Head of caudate nucleus (tissue), 42 donors: ENCODE results near the gene RAPGEF6.
"Not testable (repeated sequence)": the region's sequence is repeated elsewhere in the genome, so short reads cannot be mapped to it uniquely, and the experiment has no call there.

Source experiments
- DNase-seq, 42 donors: peaks; one replicate each; pipeline versions ENCODE4 v3.0.0 to v3.0.0-alpha.2; 2020 to 2021; ENCODE audit warnings: mixed read lengths in 7 of 42
- intact Hi-C: fragments of 100-400 bp; cut with DNase I; formaldehyde crosslinking; loops from one replicate; pipeline ENCODE4 v1.15.0; 2022

Gene RAPGEF6, protein sequence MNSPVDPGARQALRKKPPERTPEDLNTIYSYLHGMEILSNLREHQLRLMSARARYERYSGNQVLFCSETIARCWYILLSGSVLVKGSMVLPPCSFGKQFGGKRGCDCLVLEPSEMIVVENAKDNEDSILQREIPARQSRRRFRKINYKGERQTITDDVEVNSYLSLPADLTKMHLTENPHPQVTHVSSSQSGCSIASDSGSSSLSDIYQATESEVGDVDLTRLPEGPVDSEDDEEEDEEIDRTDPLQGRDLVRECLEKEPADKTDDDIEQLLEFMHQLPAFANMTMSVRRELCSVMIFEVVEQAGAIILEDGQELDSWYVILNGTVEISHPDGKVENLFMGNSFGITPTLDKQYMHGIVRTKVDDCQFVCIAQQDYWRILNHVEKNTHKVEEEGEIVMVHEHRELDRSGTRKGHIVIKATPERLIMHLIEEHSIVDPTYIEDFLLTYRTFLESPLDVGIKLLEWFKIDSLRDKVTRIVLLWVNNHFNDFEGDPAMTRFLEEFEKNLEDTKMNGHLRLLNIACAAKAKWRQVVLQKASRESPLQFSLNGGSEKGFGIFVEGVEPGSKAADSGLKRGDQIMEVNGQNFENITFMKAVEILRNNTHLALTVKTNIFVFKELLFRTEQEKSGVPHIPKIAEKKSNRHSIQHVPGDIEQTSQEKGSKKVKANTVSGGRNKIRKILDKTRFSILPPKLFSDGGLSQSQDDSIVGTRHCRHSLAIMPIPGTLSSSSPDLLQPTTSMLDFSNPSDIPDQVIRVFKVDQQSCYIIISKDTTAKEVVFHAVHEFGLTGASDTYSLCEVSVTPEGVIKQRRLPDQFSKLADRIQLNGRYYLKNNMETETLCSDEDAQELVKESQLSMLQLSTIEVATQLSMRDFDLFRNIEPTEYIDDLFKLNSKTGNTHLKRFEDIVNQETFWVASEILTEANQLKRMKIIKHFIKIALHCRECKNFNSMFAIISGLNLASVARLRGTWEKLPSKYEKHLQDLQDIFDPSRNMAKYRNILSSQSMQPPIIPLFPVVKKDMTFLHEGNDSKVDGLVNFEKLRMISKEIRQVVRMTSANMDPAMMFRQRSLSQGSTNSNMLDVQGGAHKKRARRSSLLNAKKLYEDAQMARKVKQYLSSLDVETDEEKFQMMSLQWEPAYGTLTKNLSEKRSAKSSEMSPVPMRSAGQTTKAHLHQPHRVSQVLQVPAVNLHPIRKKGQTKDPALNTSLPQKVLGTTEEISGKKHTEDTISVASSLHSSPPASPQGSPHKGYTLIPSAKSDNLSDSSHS (N-terminal part only)

DNA sequence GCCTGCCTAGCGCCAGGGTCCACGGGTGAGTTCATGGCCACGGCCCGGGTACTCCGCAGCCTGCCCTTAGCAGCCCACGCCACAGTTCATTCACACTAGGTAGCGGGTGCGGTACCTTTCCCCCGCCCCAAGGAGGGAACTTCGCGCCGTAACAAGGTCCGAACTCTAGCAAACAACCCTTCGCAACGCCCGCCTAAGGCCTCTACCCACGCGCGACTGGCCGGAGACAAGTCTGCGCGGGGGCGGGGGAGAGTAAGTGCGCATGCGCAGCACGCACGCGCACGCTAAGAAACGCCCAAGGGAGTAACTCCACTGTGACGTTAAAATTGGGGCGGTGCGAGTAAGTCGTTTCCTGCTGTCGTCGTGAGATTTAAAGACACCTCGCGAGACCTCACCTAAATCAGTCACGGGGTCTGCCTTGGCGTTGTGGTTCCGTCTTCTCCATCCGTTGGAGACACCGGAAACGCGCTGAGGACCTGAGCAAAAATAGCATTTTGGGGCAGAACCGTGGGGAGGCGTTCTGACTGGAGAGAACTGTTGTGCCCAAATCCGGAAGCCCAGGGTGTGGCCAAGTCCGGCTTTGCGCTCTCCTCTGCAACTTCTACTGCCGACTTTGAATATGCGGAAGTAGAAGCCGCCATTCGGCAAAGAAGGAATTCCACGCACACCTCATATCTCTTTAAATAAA is at the start of gene RAPGEF6:
Gene RAPGEF6 (minus strand): TSS at position 234 of the 688 bp plus-strand sequence. CDS start 199 bp downstream, at position 35.
- DNase-seq: peak; percentile 90 to 99 (median 97)
- intact Hi-C loops: loop anchor here (2.0 to 10.0 kb wide), 2 partner anchors 162 to 370 kb away; partner anchors contain the start of gene FNIP1

DNA sequence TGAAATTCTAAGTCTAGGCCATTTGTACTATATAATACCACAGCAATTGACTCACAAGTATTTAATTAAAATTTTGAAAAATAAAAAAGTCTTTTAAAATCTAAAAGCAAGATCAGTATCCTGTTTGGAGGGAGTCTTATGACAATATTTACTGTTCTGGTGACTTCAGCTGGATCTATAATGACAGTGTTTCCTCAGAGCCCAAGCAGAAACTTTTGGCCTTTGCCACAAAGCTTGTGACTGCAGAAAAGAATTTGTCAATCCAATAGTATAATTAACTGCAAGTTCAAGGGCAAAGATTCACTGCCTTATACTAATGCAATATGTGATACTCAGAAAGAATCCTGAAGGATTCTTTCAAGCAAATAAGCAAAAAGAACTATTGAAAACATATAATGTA is 49.6 kb upstream of the RAPGEF6 start:
- intact Hi-C loops: no loop called here

DNA sequence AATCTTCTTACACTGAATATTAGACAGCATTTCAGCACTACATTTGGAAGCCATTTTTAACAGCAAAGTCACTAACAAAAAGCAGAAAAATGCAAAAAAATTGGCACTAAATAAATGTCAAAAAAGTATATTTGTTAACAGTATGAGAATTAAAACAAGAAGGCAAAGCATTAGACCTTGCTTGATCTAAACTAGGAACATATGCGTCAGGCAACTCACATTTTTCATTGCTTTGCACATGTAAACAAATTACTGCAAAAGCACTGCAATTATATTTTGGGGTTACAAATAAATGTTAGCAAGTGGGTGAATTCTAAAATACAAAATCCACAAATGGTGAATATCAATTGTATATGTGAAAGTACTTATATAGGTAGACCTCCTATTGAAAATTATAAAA is 49.0 kb upstream of the RAPGEF6 start:
- intact Hi-C loops: no loop called here
- DNase-seq: no peak

More for the DNA sequence above, 49.6 kb upstream of the RAPGEF6 start:
- DNase-seq: no peak

DNA sequence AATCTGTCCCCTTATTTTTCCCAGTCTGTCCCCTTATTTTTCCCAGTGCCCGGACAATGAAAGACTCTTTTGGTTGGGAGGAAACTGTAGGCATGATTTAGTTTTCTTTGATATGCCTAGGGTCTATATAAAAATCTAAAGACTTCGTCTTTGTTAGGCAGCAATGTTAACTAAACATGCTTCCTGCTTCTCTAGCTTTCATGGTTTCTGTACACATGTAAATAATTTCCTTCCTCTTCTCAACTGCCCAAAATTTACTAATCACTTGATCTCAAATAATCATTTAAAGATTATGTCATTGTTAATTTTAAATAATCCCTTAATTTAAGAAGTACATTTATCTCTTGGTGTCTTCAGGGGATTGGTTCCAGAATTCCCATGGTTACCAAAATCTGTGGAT is 47.8 kb upstream of the RAPGEF6 start:
- DNase-seq: no peak
- intact Hi-C loops: no loop called here

DNA sequence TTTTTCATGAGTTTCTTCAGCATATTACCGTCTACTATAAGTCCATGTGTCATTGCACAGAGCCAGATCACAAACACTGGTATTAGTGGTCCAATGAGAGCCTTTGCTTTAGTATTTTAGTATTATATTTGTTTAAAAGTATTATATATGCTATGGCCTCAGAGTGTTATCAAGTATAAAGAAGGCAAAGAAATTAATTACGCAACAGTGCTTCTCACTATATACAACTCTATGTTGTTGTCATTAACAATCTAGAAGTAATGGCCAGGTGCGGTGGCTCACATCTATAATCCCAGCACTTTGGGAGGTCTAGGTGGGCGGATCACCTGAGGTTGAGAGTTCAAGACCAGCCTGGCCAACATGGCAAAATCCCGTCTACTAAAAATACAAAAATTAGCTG is 47.1 kb upstream of the RAPGEF6 start:
- no peak for DNase-seq
- intact Hi-C loops: no loop called here

DNA sequence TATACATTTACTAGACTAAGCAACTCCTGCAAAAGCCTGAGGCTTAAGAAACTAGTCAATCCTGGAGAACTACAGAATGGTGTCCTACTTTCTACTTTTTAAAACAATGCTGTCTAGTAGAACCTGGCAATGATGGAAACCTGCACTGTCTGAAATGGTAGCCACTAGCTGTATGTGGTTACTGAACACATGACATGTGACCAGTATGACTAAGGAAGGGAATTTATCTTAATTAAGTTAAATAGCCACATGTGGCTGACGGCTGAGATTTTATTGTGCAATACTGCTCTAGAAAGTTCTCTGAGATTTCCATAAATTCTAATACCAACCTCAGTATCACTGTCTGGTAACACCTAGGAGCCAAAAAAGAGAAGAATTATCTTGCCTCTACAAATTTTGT is 44.9 kb upstream of the RAPGEF6 start:
- no peak for DNase-seq
- intact Hi-C loops: no loop called here

DNA sequence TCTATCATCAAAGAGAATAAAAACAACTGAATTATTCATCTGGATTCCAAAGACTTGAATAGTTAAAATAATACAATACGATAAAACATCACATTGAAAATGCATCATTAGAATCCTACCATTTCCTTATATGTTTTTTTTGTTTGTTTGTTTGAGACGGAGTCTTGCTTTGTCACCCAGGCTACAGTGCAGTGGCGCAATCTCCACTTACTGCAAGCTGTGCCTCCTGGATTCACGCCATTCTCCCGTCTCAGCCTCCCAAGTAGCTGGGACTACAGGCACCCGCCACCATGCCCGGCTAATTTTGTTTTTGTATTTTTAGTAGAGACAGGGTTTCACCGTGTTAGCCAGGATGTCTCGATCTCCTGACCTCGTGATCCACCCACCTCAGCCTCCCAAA is 43.2 kb upstream of the RAPGEF6 start:
- intact Hi-C loops, DNase-seq: not testable (repeated sequence)

DNA sequence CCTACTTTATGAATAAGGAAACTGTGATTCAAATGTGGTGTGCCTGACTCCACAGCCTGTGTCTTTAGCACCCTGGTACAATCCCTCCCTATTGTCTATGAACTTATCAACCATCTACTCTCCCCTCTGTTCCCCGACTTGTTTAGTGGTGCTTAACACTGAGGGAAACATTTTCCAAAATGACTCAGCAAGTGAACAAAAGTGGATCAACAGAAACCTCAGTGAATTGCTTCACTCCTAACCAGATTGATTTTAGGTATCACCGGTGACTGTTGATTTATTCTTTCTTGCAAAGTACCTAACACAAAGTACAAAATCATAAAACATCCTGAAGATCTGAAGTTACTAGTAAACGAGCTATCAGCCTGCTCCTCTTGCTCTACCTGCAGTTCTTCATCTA is 42.1 kb upstream of the RAPGEF6 start:
- intact Hi-C loops: no loop called here
- DNase-seq: no peak

DNA sequence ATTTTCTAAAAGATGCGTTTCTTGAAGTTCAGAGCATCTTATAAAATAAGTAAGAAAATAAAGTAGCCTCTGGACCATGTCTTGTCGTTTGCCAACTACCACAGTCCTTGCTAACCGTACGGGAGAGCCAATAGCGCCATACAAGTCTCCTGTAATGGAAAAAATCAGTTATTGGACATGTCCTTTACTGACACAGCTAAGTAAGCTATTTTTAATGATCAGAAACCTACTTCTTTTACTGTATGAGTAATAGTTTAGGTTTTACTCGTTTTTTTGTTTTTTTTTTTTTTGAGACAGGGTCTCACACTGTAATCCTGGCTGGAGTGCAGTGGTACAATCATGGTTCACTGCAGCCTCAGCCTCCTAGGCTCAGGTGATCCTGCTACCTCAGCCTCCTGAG is 37.7 kb upstream of the RAPGEF6 start:
- no peak for DNase-seq
- intact Hi-C loops: no loop called here

DNA sequence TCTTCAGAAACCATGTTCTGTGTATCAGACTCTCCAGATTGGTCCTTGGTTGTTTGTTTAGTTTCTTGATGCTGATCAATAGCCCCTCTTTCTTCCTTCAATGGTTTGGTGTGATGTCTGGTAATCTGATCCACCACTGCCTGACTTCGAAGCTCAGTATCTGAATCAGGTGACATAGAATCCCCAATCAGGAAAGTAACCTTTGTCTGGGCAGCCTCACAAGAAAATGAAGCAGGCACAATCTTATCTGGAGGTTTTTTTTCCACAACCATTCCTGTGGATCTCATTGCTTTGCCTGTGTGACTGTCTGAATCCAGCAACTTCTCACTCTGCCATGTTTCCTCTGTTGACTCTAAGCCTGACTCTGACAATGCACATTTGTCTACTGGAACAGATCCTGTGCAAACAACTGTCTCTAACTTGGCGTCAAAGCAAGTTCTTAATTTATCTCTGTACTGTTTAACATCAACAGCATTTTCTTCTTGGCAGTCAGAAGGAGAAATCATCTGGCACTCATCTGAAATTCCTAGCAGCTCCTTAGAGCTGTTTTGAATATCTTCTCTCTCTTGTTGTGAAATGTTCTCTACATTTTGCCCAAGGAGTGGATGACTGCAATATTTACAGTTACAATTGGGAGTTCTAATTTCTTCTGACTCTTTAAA is 37.1 kb upstream of the RAPGEF6 start:
- peak in 15 of 42 donors; percentile 12 to 72 (median 28) for DNase-seq
- intact Hi-C loops: no loop called here

DNA sequence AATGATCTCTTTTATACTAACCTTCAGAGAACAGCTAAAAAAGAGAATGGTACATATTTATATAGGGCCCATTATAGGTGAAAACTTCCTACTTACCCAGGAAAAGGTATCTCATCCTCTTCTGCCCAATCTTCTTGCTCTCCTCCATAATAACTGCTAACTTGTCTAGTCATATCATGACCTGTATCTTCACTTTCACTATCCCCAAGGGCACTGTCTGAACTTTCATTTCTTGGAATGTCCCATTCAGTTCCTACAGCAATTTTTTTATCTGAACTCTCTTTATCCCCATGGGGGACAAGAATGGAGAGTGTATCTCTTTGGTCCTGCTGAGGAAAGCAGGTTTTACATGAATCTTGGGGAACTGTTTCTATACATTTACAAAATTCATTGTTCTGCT is 36.4 kb upstream of the RAPGEF6 start:
- no peak for DNase-seq
- intact Hi-C loops: no loop called here

DNA sequence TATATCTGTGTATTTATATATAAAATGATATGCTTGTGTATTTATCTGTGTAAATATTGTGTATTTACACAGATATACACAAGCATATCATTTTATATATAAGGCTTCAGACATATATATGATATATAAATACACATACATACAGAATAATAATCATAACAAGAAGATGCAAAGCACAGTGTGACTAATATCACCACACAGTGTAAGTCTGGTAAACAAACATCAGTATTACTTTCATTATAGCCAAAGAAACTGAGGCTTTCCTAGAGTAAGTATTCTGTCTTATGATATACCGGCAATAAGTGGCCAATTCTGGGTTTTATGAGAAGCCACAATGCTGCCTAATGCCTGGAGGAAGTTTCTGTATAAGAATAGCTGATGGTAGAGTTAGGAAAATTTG is 29.9 kb upstream of the RAPGEF6 start:
- DNase-seq: no peak
- intact Hi-C loops: no loop called here

DNA sequence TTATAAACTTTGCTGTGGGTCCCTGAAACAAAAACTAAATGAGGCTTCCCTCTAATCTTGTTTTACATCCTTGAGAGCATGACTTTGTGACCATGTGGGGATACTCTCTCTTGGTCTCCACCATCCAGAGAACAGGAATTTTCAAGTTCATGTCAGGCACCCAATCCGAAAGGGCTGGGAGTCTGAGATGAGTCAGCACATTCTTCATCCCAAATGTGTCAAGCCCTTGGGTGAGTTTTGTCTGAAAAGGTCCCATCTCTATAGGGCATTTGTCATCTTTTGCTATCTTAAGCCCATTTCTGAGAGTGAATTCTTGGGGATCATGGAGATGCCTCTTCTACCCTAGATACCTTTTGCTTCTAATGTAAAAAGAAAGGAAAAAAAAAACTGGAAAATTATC is 26.9 kb upstream of the RAPGEF6 start:
- intact Hi-C loops: no loop called here
- no peak for DNase-seq

DNA sequence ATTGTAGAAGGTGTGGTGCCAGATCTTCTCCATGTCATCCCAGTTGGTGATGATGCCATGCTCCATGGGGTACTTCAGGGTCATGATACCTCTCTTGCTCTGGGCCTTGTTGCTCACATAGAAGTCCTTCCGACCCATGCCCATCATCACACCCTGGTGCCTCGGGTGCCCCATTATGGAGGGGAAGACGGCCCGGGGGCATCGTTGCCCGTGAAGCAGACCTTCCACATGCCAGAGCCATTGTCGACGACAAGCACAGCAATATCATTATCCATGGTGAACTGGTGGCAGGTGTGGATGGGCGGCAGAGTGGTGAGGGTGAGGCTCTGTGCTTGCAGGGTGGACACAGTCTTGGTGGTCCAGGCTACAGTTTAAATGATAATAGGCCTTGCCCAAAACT is 24.8 kb upstream of the RAPGEF6 start:
- intact Hi-C loops: no loop called here
- no peak for DNase-seq

DNA sequence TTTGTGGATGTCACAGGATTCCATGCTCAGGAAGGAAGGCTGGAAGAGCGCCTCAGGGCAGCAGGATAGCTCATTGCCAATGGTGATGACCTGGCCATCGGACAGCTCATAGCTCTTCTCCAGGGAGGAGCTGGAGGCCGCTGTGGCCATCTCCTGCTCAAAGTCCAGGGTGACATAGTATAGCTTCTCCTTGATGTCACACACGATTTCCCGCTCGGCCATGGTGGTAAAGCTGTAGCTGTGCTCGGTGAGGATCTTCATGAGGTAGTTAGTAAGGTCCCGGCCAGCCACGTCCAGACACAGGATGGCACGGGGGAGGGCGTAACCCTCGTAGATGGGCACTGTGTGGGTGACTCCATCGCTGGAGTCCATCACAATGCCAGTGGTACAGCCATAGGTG is 24.3 kb upstream of the RAPGEF6 start:
- no peak for DNase-seq
- intact Hi-C loops: no loop called here

DNA sequence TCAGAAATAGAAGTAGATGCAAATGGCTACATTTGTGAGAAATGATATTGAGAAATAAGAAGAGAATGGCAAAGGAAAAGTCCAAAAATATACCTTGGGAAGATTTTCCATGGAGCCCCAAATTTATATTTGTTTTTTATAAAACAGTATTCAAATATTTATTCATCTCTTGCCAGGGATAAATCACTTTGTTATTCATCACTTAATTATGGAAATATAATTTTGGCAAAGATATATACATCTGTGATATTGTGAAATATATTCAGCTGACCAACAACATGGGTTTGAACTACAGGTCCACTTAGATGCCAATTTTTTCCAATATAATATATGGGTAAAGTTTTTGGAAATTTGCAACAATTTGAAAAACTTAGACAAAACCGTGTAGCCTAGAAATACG is 19.7 kb upstream of the RAPGEF6 start:
- no peak for DNase-seq
- intact Hi-C loops: no loop called here

DNA sequence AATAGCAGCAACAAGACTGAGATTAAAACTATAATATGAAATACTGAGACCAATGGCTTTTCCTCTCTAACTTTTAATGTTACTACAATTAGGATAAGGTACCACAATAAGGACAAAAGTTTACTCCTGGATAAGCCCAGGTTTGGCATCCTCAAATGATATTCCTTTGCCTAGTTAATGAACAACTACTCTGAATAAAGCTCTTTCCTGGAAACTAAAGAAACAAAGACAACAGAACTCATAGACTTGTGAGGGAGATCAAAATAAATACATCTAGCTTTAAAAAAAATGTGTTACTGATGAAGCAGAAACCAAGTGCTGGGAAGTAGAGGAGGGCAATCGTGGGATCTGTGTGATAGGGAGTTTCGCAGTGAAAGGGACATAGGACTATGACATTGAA is 19.3 kb upstream of the RAPGEF6 start:
- intact Hi-C loops: no loop called here
- no peak for DNase-seq

DNA sequence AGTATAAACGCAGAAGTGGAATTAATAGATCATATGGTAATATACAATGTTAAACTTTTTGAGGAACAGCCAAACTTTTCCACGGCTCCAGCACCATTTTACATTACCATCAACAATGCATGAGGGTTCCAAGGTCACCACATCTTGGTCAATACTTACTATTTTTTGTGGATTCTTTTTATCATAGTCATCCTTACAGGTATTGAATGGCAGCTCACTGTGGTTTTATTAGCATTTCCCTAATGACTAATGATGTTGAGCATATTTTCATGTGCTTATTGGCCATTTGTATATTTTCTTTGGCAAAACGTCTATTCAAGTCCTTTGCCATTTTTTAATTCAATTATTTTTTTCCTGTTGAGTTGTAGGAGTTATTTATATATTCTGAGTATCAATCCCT is 14.1 kb upstream of the RAPGEF6 start:
- no peak for DNase-seq
- intact Hi-C loops: no loop called here
